Astrocyte of the cerebellum (primary cell): Measurements from ENCODE around the gene NKD2.

Experiments
- DNase-seq: peaks from one replicate; pipeline ENCODE4 v3.0.0-alpha.2; 2011; ENCODE audit warnings: low read depth
- H3K4me3 ChIP-seq: 2 replicates; pipeline ENCODE4 v1.5.1; 2011; ENCODE audit warnings: mild to moderate bottlenecking, low read depth, low read length, moderate library complexity
- CTCF ChIP-seq: IDR thresholded peaks from 2 replicates; pipeline ENCODE4 v1.5.1; 2012; ENCODE audit warnings: low read length, low read depth, moderate library complexity, mild to moderate bottlenecking; ENCODE audit errors: missing control alignments
- in situ Hi-C: cut with HindIII; loops from 2 replicates; pipeline ENCODE4 v1.10.0; 2017; ENCODE audit warnings: low sequenced_read_pairs

The NKD2 gene

GRCh38 chr5:983238-983524 is 25.4 kb upstream of the NKD2 start:
- DNase-seq, result no peak
- in situ Hi-C loops, result loop anchor here (10.0 kb wide), 1 partner anchor 62 kb away; no protein-coding TSS in a partner anchor
- TF ChIP-seq CTCF, result no peak
- H3K4me3 ChIP-seq, result no peak overlapping the region

- H3K4me3 ChIP-seq, result no peak overlapping the region
- DNase-seq, result no peak
- no peak for TF ChIP-seq CTCF
- in situ Hi-C loops, result loop anchor here (10.0 kb wide), 1 partner anchor 61 kb away; no protein-coding TSS in a partner anchor
Measured at GRCh38 chr5:983568-983967, 25.0 kb upstream of the NKD2 start.

- TF ChIP-seq CTCF, result no peak
- in situ Hi-C loops, result loop anchor here (10.0 kb wide), 1 partner anchor 60 kb away; no protein-coding TSS in a partner anchor
- no peak overlapping the region for H3K4me3 ChIP-seq
- DNase-seq, result no peak
Measured at GRCh38 chr5:984774-985173, 23.8 kb upstream of the NKD2 start.

- no peak for DNase-seq
- H3K4me3 ChIP-seq, result no peak overlapping the region
- no peak for TF ChIP-seq CTCF
- in situ Hi-C loops, result loop anchor here (10.0 kb wide), 1 partner anchor 57 kb away; no protein-coding TSS in a partner anchor
Measured at GRCh38 chr5:987761-988160, 20.8 kb upstream of the NKD2 start.

GRCh38 chr5:988322-988721 is 20.3 kb upstream of the NKD2 start:
- TF ChIP-seq CTCF, result no peak
- no peak for DNase-seq
- in situ Hi-C loops, result loop anchor here (10.0 kb wide), 1 partner anchor 56 kb away; no protein-coding TSS in a partner anchor
- no peak overlapping the region for H3K4me3 ChIP-seq

GRCh38 chr5:989961-990530 is 18.6 kb upstream of the NKD2 start:
- no peak for TF ChIP-seq CTCF
- no peak for DNase-seq
- no peak overlapping the region for H3K4me3 ChIP-seq
- in situ Hi-C loops, result loop anchor here (10.0 kb wide), 1 partner anchor 55 kb away; no protein-coding TSS in a partner anchor
